DOHH2 (cell line): ENCODE results near the gene FGF5.

ENCODE experiments used
- H3F3A ChIP-seq: fragments of 200-600 bp; sonication (generic), shearing (Covaris generic); 2 replicates; pipeline ENCODE4 v1.6.0; 2016; ENCODE audit warnings: antibody characterized with exemption, mild to moderate bottlenecking; ENCODE audit not compliant: control insufficient read depth, insufficient read depth
- H3K27ac ChIP-seq: fragments of 200-600 bp; sonication (generic); 2 replicates; pipeline ENCODE4 v1.5.1; 2014; ENCODE audit warnings: low read depth, mild to moderate bottlenecking, low read length, moderate library complexity
- H3K27me3 ChIP-seq: fragments of 200-600 bp; sonication (generic); 2 replicates; pipeline ENCODE4 v1.6.1; 2014; ENCODE audit warnings: mild to moderate bottlenecking, low read length, mixed read lengths; ENCODE audit not compliant: control insufficient read depth
- H3K36me3 ChIP-seq: fragments of 200-600 bp; sonication (generic); 2 replicates; pipeline ENCODE4 v1.6.1; 2014; ENCODE audit warnings: mild to moderate bottlenecking, low read length, moderate library complexity, mixed read lengths; ENCODE audit not compliant: control insufficient read depth
- H3K4me1 ChIP-seq: fragments of 200-600 bp; sonication (generic); 2 replicates; pipeline ENCODE4 v1.6.1; 2014; ENCODE audit warnings: mild to moderate bottlenecking, low read length, mixed read lengths; ENCODE audit not compliant: control insufficient read depth
- H3K4me2 ChIP-seq: fragments of 200-600 bp; sonication (generic); 2 replicates; pipeline ENCODE4 v1.6.0; 2014; ENCODE audit warnings: mild to moderate bottlenecking, low read length, moderate library complexity
- H3K4me3 ChIP-seq: fragments of 200-600 bp; sonication (generic); 2 replicates; pipeline ENCODE4 v1.5.1; 2014; ENCODE audit warnings: mild to moderate bottlenecking, low read length, mixed read lengths
- H3K79me2 ChIP-seq: fragments of 200-600 bp; sonication (generic); 2 replicates; pipeline ENCODE4 v1.6.1; 2014; ENCODE audit warnings: mild to moderate bottlenecking, low read length, mixed read lengths; ENCODE audit not compliant: control insufficient read depth
- H3K9me2 ChIP-seq: fragments of 200-600 bp; sonication (generic); replicated peaks from 2 replicates; pipeline ENCODE4 v1.6.1; 2014; ENCODE audit warnings: mild to moderate bottlenecking, low read length, mixed read lengths; ENCODE audit not compliant: control insufficient read depth
- H3K9me3 ChIP-seq: fragments of 200-600 bp; sonication (generic); 2 replicates; pipeline ENCODE4 v1.6.1; 2014; ENCODE audit warnings: antibody characterized with exemption, low read length, mixed read lengths; ENCODE audit not compliant: control insufficient read depth, insufficient read depth
- H4K20me1 ChIP-seq: fragments of 200-600 bp; sonication (generic); 2 replicates; pipeline ENCODE4 v1.6.0; 2014; ENCODE audit warnings: low read depth, mild to moderate bottlenecking, antibody characterized with exemption, low read length, moderate library complexity; ENCODE audit not compliant: control insufficient read depth, insufficient read depth
- EZH2phosphoT487 ChIP-seq: fragments of 200-600 bp; sonication (generic); IDR thresholded peaks from 2 replicates; pipeline ENCODE4 v1.6.1; 2017; ENCODE audit warnings: borderline replicate concordance, mild to moderate bottlenecking, antibody characterized with exemption, low read length, moderate library complexity, mixed read lengths
- TF ChIP-seq, protein P1 (sequence below): fragments of 200-600 bp; sonication (generic); IDR thresholded peaks from one replicate; pipeline ENCODE4 v1.5.1; 2014; ENCODE audit warnings: antibody characterized with exemption, mild to moderate bottlenecking, low read depth, low read length; ENCODE audit not compliant: poor library complexity, severe bottlenecking

FGF5 gene

GRCh38 chr4:80294206-80294605, 27.7 kb downstream of the FGF5 start:
- TF ChIP-seq EZH2phosphoT487 = no peak
- TF ChIP-seq, protein P1, sequence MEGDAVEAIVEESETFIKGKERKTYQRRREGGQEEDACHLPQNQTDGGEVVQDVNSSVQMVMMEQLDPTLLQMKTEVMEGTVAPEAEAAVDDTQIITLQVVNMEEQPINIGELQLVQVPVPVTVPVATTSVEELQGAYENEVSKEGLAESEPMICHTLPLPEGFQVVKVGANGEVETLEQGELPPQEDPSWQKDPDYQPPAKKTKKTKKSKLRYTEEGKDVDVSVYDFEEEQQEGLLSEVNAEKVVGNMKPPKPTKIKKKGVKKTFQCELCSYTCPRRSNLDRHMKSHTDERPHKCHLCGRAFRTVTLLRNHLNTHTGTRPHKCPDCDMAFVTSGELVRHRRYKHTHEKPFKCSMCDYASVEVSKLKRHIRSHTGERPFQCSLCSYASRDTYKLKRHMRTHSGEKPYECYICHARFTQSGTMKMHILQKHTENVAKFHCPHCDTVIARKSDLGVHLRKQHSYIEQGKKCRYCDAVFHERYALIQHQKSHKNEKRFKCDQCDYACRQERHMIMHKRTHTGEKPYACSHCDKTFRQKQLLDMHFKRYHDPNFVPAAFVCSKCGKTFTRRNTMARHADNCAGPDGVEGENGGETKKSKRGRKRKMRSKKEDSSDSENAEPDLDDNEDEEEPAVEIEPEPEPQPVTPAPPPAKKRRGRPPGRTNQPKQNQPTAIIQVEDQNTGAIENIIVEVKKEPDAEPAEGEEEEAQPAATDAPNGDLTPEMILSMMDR = no peak
- Histone ChIP-seq H3F3A (no peaks in the 10 kb centered on the region), H3K9me3 (no peaks in the 10 kb centered on the region; the same call in 1 of the 2 replicates)

GRCh38 chr4:80295336-80295735, 28.9 kb downstream of the FGF5 start:
- H3F3A ChIP-seq = no peaks in the 10 kb centered on the region
- no peaks in the 10 kb centered on the region for H3K36me3 ChIP-seq
- no peaks in the 10 kb centered on the region for H3K79me2 ChIP-seq
- H3K4me2 ChIP-seq = no peak overlapping the region
- no peaks in the 10 kb centered on the region for H3K27me3 ChIP-seq
- H3K27ac ChIP-seq = no peak overlapping the region
- no peaks in the 10 kb centered on the region for H3K4me1 ChIP-seq
- TF ChIP-seq, protein P1 = no peak
- TF ChIP-seq EZH2phosphoT487 = no peak
- H3K9me3 ChIP-seq = no peaks in the 10 kb centered on the region; the same call in 1 of the 2 replicates
- no peaks in the 10 kb centered on the region for H3K9me2 ChIP-seq
- H4K20me1 ChIP-seq = no peaks in the 10 kb centered on the region
- H3K4me3 ChIP-seq = no peak overlapping the region

More at GRCh38 chr4:80294206-80294605, 27.7 kb downstream of the FGF5 start:
- H3K79me2 ChIP-seq = no peaks in the 10 kb centered on the region
- H4K20me1 ChIP-seq = no peaks in the 10 kb centered on the region
- no peak overlapping the region for H3K27ac ChIP-seq
- no peaks in the 10 kb centered on the region for H3K4me1 ChIP-seq
- H3K9me2 ChIP-seq = no peaks in the 10 kb centered on the region
- no peaks in the 10 kb centered on the region for H3K27me3 ChIP-seq
- no peak overlapping the region for H3K4me2 ChIP-seq
- no peaks in the 10 kb centered on the region for H3K36me3 ChIP-seq
- no peak overlapping the region for H3K4me3 ChIP-seq

DNA sequence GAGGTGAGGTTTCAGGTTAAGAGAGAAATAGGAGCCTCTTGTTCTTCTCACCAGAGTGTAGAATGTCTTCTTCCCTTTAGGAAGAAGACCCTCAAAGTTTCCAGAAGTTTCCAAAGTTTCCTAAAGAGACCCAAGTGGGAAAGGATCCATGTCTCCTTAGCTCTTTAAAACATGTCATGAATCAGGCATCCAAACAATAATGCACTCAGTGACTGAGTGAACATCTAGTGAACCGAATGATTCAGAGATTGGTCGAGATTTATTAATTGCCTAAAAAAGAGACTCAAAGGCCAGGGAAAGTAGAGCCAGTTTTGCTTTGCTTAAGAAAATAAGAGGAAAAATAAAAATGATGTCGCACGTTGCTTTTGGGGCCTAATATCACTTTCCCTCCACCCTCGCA, 29.4 kb downstream of the FGF5 start:
- H3K36me3 ChIP-seq = no peaks in the 10 kb centered on the region
- H3K4me1 ChIP-seq = no peaks in the 10 kb centered on the region
- H3K79me2 ChIP-seq = no peaks in the 10 kb centered on the region
- no peaks in the 10 kb centered on the region; the same call in 1 of the 2 replicates for H3K9me3 ChIP-seq
- no peak overlapping the region for H3K27ac ChIP-seq
- H3K9me2 ChIP-seq = no peaks in the 10 kb centered on the region
- no peaks in the 10 kb centered on the region for H4K20me1 ChIP-seq
- H3K4me2 ChIP-seq = no peak overlapping the region
- no peaks in the 10 kb centered on the region for H3K27me3 ChIP-seq
- no peak overlapping the region for H3K4me3 ChIP-seq
- H3F3A ChIP-seq = no peaks in the 10 kb centered on the region
- TF ChIP-seq, protein P1 = no peak
- TF ChIP-seq EZH2phosphoT487 = no peak
